Smooth muscle cell (in vitro differentiated cells): Measurements from ENCODE around the gene SLTM. TPM values are rescaled to one million over a fixed set of nuclear protein-coding genes. Genes with fewer than 3 reads are reported as not detected.

Source experiments
- DNase-seq: peaks from one replicate; lab custom pipeline; 2025; ENCODE audit not compliant: unreplicated experiment; lab: John Stamatoyannopoulos, UW
- H2AFZ ChIP-seq: fragments of 200-600 bp; sonication (generic); 2 replicates; pipeline ENCODE4 v1.6.0; 2016; ENCODE audit warnings: antibody characterized with exemption, low read depth, mild to moderate bottlenecking
- H3F3A ChIP-seq: fragments of 200-600 bp; sonication (generic); 2 replicates; pipeline ENCODE4 v1.6.0; 2017; ENCODE audit warnings: antibody characterized with exemption, low read depth
- H3K27ac ChIP-seq: fragments of 200-600 bp; sonication (generic); 2 replicates; pipeline ENCODE4 v1.5.1; 2016; ENCODE audit warnings: low read depth, mild to moderate bottlenecking
- H3K27me3 ChIP-seq: fragments of 200-600 bp; sonication (generic); 2 replicates; pipeline ENCODE4 v1.6.1; 2016; ENCODE audit warnings: low read depth, mild to moderate bottlenecking
- H3K36me3 ChIP-seq: fragments of 200-600 bp; sonication (generic); 2 replicates; pipeline ENCODE4 v1.5.1; 2016; ENCODE audit warnings: low read depth
- H3K4me1 ChIP-seq: fragments of 200-600 bp; sonication (generic); 2 replicates; pipeline ENCODE4 v1.5.1; 2016; ENCODE audit warnings: low read depth
- H3K4me2 ChIP-seq: fragments of 200-600 bp; sonication (generic); 2 replicates; pipeline ENCODE4 v1.6.0; 2016; ENCODE audit warnings: mild to moderate bottlenecking
- H3K4me3 ChIP-seq: fragments of 200-600 bp; sonication (generic); 2 replicates; pipeline ENCODE4 v1.5.1; 2016; ENCODE audit warnings: mild to moderate bottlenecking
- H3K79me2 ChIP-seq: fragments of 200-600 bp; sonication (generic); 2 replicates; pipeline ENCODE4 v1.6.0; 2016; ENCODE audit warnings: low read depth, mild to moderate bottlenecking
- H3K9ac ChIP-seq: fragments of 200-600 bp; sonication (generic); 2 replicates; pipeline ENCODE4 v1.6.0; 2016; ENCODE audit warnings: low read depth
- H3K9me3 ChIP-seq: fragments of 200-600 bp; sonication (generic); replicated peaks from 2 replicates; pipeline ENCODE4 v1.5.1; 2016; ENCODE audit warnings: low read depth
- H4K20me1 ChIP-seq: fragments of 200-600 bp; sonication (generic); 2 replicates; pipeline ENCODE4 v1.6.0; 2016; ENCODE audit warnings: low read depth
- CTCF ChIP-seq: fragments of 200-600 bp; sonication (generic); IDR thresholded peaks from 2 replicates; pipeline ENCODE4 v1.5.1; 2017; ENCODE audit warnings: borderline replicate concordance, mild to moderate bottlenecking, antibody characterized with exemption; ENCODE audit not compliant: insufficient read depth, poor library complexity, severe bottlenecking
- WGBS: methylation state at CpG from one replicate; pipeline ENCODE4 v1.1.7; 2016; ENCODE audit warnings: low lambda C conversion rate; 5-methylcytosine and 5-hydroxymethylcytosine counted together
- polyA plus RNA-seq: library from polyadenylated mRNA; unstranded; fragments of >200 nt; fragmentation: Nextera tagmentation; extraction: Ambion mirVana; gene quantifications from 2 replicates; pipeline ENCODE4 v1.2.1, GENCODE V29; 2016
- total RNA-seq: library from RNA; depleted of rRNA; stranded (reverse); fragments of >200 nt; gene quantifications from 2 replicates; pipeline ENCODE4 v1.2.3, GENCODE V29; 2014

SLTM gene
- total and polyA plus RNA-seq, 2 experiments from 2014 or later: 43.8 to 56.8 TPM

GRCh38 chr15:58876306-58877106, 57.0 kb downstream of the SLTM start:
- Histone ChIP-seq H3F3A (no peaks in the 10 kb centered on the region), H3K9me3 (no peaks in the 10 kb centered on the region), H3K79me2 (no peaks in the 10 kb centered on the region), H3K27me3 (no peaks in the 10 kb centered on the region), H4K20me1 (no peaks in the 10 kb centered on the region), H3K9ac (no peak overlapping the region), H3K4me2 (no peak overlapping the region), H3K4me3 (no peak overlapping the region), H2AFZ (no peak overlapping the region), H3K27ac (no peak overlapping the region), H3K36me3 (peaks cover 20% of the 10 kb centered on the region), H3K4me1 (no peaks in the 10 kb centered on the region)
- no peak for DNase-seq
- TF ChIP-seq CTCF: no peak
- WGBS: 86% methylated on average over 7 of the region's 7 CpGs

- H3K36me3 ChIP-seq: peaks cover 15% of the 10 kb centered on the region
- no peaks in the 10 kb centered on the region for H3K4me1 ChIP-seq
- DNase-seq: no peak
Observed at GRCh38 chr15:58875343-58875742, 58.1 kb downstream of the SLTM start.

GRCh38 chr15:58873267-58873666, 60.2 kb downstream of the SLTM start:
- Histone ChIP-seq H3K4me2 (no peak overlapping the region), H3K4me1 (no peaks in the 10 kb centered on the region), H3F3A (no peaks in the 10 kb centered on the region), H3K9me3 (no peaks in the 10 kb centered on the region), H4K20me1 (no peaks in the 10 kb centered on the region), H3K27me3 (no peaks in the 10 kb centered on the region), H3K9ac (no peak overlapping the region), H3K36me3 (no peaks in the 10 kb centered on the region), H2AFZ (no peak overlapping the region), H3K79me2 (no peaks in the 10 kb centered on the region), H3K4me3 (no peak overlapping the region), H3K27ac (no peak overlapping the region)
- WGBS: 73% methylated on average over 1 of the region's 1 CpG
- no peak for DNase-seq
- no peak for TF ChIP-seq CTCF

More at GRCh38 chr15:58875343-58875742, 58.1 kb downstream of the SLTM start:
- Histone ChIP-seq H3K9ac (no peak overlapping the region), H2AFZ (no peak overlapping the region), H3K4me2 (no peak overlapping the region), H3K79me2 (no peaks in the 10 kb centered on the region), H3K27me3 (no peaks in the 10 kb centered on the region), H3K4me3 (no peak overlapping the region), H3F3A (no peaks in the 10 kb centered on the region), H3K27ac (no peak overlapping the region), H4K20me1 (no peaks in the 10 kb centered on the region), H3K9me3 (no peaks in the 10 kb centered on the region)
- no peak for TF ChIP-seq CTCF

- DNase-seq: no peak
- no peaks in the 10 kb centered on the region for H3K27me3 ChIP-seq
- H3F3A ChIP-seq: no peaks in the 10 kb centered on the region
- 93% methylated on average over 4 of the region's 4 CpGs for WGBS
- no peaks in the 10 kb centered on the region for H3K79me2 ChIP-seq
- no peak overlapping the region for H3K4me2 ChIP-seq
- H4K20me1 ChIP-seq: no peaks in the 10 kb centered on the region
- no peak for TF ChIP-seq CTCF
- no peak overlapping the region for H3K4me3 ChIP-seq
- no peaks in the 10 kb centered on the region for H3K9me3 ChIP-seq
- no peak overlapping the region for H3K9ac ChIP-seq
- no peaks in the 10 kb centered on the region for H3K36me3 ChIP-seq
- H2AFZ ChIP-seq: no peak overlapping the region
- H3K4me1 ChIP-seq: no peaks in the 10 kb centered on the region
- H3K27ac ChIP-seq: no peak overlapping the region
Observed at GRCh38 chr15:58870451-58870850, 63.0 kb downstream of the SLTM start.
